ENCODE measurements around the gene ACSL1.
A peak's percentile ranks its signal among the peaks of the same experiment; 100 is the strongest.

ACSL1 gene

GRCh38 chr4:184810720-184811119, 15.0 kb downstream of the ACSL1 start:
- TF ChIP-seq, protein P1, sequence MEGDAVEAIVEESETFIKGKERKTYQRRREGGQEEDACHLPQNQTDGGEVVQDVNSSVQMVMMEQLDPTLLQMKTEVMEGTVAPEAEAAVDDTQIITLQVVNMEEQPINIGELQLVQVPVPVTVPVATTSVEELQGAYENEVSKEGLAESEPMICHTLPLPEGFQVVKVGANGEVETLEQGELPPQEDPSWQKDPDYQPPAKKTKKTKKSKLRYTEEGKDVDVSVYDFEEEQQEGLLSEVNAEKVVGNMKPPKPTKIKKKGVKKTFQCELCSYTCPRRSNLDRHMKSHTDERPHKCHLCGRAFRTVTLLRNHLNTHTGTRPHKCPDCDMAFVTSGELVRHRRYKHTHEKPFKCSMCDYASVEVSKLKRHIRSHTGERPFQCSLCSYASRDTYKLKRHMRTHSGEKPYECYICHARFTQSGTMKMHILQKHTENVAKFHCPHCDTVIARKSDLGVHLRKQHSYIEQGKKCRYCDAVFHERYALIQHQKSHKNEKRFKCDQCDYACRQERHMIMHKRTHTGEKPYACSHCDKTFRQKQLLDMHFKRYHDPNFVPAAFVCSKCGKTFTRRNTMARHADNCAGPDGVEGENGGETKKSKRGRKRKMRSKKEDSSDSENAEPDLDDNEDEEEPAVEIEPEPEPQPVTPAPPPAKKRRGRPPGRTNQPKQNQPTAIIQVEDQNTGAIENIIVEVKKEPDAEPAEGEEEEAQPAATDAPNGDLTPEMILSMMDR (conservative IDR thresholded peaks at IDR 0.05; ENCODE audit: low read depth), result no peak
- ChIA-PET CTCF (no interaction called here), POLR2A (ENCODE audit: low non-redundant PET) (no interaction called here)
- H3K27ac ChIP-seq, result no peak overlapping the region
- DNase-seq (ENCODE audit: low spot score), result no peak

DNA sequence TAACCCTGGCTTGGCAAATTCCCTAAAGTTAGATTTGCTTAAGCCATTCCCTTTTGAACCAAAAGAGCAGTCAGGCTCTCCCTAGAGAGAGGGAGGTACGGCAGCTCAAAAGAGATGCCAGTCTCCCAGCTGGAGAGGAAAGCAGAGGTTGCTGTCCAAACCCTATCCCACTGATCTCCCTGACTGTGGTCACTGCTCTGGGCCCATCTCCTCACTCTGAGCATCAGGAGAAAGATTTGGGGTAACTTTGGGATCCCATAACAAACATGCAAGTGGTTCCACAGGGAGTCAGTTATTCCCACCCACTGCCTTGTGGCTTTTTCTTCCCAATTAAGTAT, 17.1 kb downstream of the ACSL1 start:
- H3K27ac ChIP-seq, result peak overlapping the region; percentile 7; the same call in 1 of the 2 replicates
- CTCF ChIA-PET, result no interaction called here
- POLR2A ChIA-PET (ENCODE audit: low non-redundant PET), result no interaction called here
- DNase-seq (ENCODE audit: low spot score), result no peak
- TF ChIP-seq, protein P1 (conservative IDR thresholded peaks at IDR 0.05; ENCODE audit: low read depth), result no peak

GRCh38 chr4:184807797-184808712, 17.7 kb downstream of the ACSL1 start:
- no peak for DNase-seq (ENCODE audit: low spot score)
- TF ChIP-seq, protein P1 (conservative IDR thresholded peaks at IDR 0.05; ENCODE audit: low read depth), result no peak
- ChIA-PET CTCF (no interaction called here), POLR2A (ENCODE audit: low non-redundant PET) (no interaction called here)
- peak overlapping the region; percentile 7; the same call in 1 of the 2 replicates for H3K27ac ChIP-seq

DNA sequence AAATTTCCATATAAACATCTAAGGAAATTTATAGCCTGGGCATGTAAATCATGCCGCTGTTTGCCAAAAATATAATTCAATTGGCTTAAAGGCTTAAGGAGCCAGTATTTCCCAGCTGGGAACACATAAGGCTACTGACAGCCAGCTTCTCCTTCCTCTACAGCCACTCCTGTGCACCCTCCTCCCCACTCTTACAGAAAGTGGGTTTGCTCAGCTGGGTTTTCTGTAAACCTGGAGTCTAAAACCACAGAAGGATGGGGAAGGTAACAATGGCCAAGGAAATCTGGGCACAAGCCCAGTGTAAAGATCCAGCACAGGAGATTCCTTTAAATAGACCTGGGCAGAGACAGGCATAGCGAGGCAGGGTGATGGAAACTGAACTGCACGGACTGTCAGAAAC, 18.5 kb downstream of the ACSL1 start:
- POLR2A ChIA-PET (ENCODE audit: low non-redundant PET), result no interaction called here
- H3K27ac ChIP-seq, result no peak overlapping the region
- CTCF ChIA-PET, result no interaction called here
- TF ChIP-seq, protein P1 (conservative IDR thresholded peaks at IDR 0.05; ENCODE audit: low read depth), result no peak
- no peak for DNase-seq (ENCODE audit: low spot score)

DNA sequence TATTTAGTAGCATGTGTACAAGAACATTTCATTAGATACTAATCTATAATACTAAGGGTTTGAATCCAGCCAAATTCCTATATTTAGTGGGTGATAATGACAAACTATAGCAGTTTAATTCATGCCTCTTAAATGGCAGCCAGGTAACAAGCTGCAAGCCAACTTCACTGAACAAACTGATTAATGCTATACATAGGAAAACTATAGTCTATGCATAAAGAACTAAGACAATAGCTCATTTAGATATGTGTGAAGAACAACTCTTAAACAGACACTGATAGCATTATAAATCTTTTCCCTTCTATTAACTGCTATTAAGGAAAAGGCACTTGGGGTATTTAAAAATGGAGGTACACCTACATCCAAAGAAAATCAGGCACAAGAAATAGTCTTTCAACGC, 19.1 kb downstream of the ACSL1 start:
- CTCF ChIA-PET, result no interaction called here
- POLR2A ChIA-PET (ENCODE audit: low non-redundant PET), result no interaction called here
- TF ChIP-seq, protein P1 (conservative IDR thresholded peaks at IDR 0.05; ENCODE audit: low read depth), result no peak
- H3K27ac ChIP-seq, result no peak overlapping the region
- DNase-seq (ENCODE audit: low spot score), result no peak

GRCh38 chr4:184806229-184806550, 19.6 kb downstream of the ACSL1 start:
- H3K27ac ChIP-seq, result peak overlapping the region; percentile 61
- DNase-seq (ENCODE audit: low spot score), result no peak
- POLR2A ChIA-PET (ENCODE audit: low non-redundant PET), result no interaction called here
- CTCF ChIA-PET, result interaction anchor here (0.6 kb wide), 1 partner anchor 205 kb away, joined by 5 read pairs; no protein-coding TSS in a partner anchor
- TF ChIP-seq, protein P1 (conservative IDR thresholded peaks at IDR 0.05; ENCODE audit: low read depth), result no peak
